Mammary epithelial cell (primary cell): ENCODE results near the gene RPLP1.

Experiments used
- CTCF ChIP-seq, 2 donors: IDR thresholded peaks in 1 of 2; conservative IDR thresholded peaks in 1 of 2; 2 replicates each; pipeline ENCODE4 v1.5.1; 2011 to 2012; ENCODE audit warnings: inconsistent platforms in 2 of 2, low read length in 2 of 2, mild to moderate bottlenecking in 2 of 2, control low read depth in 1 of 2, low read depth in 1 of 2; ENCODE audit not compliant: insufficient read depth in 1 of 2; ENCODE audit errors: extremely low read depth in 1 of 2
- EZH2 ChIP-seq: IDR thresholded peaks from 2 replicates; pipeline ENCODE4 v1.6.1; 2012; ENCODE audit warnings: low read length, inconsistent platforms, borderline replicate concordance

- TF ChIP-seq EZH2, result no peak
- no peak for TF ChIP-seq CTCF (conservative IDR thresholded peaks at IDR 0.05 in 1 of 2, IDR thresholded peaks at IDR 0.05 in 1 of 2; ENCODE audit: extremely low read depth in 1 of 2, insufficient read depth in 1 of 2, low read depth in 1 of 2, low read length in 2 of 2)
Observed at GRCh38 chr15:69489073-69489571, 36.5 kb downstream of the RPLP1 start.
